GM10266 (cell line): ENCODE data around the gene CCNF.
A peak's percentile ranks its signal among the peaks of the same experiment; 100 is the strongest.

ENCODE experiments used
- DNase-seq: peaks from one replicate; pipeline ENCODE4 v3.0.0; 2012; ENCODE audit errors: extremely low spot score
- TF ChIP-seq, protein P1 (sequence below): IDR thresholded peaks from 2 replicates; pipeline ENCODE4 v1.5.1; 2012; ENCODE audit warnings: mild to moderate bottlenecking, low read depth; ENCODE audit not compliant: control insufficient read depth, insufficient read depth; ENCODE audit errors: missing control alignments

CCNF gene

DNA sequence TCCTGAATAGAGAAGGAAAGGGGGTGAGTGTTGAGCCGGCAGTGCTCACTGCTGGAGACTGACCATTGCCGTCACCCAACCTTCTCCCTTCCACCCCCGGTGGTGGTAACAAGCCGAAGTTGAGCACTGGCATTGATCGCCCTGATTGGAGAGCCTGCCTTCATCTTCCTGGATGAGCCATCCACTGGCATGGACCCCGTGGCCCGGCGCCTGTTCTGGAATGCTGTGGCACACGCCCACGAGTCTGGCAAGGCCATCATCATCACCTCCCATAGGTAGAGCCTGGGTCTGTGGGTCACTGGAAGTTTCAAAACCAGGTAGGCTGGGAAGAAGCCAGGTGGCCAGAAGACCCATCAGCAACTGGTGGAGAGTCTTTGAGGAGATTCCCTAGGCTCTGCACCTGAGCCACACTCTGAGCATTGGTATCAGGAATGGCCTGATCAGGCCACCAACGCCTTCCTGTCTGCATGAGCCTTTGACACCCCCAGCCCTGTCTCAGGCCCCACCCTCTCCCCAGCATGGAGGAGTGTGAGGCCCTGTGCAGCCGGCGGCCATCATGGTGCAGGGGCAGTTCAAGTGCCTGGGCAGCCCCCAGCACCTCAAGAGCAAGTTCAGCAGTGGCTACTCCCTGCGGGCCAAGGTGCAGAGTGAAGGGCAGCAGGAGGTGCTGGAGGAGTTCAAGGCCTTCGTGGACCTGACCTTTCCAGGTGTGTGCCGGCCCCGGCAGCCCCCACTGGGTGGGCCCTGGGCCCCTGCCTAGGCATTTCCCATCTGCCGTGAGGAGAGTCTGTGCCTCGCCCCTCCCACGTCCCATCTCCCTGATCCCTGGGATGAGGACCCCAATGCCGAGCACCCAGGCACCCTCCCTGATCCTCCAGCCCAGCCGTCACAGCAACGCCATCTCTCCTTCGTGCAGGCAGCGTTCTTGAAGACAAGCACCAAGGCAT is 4.9 kb upstream of the CCNF start:
- no peak for DNase-seq
- TF ChIP-seq, protein P1, sequence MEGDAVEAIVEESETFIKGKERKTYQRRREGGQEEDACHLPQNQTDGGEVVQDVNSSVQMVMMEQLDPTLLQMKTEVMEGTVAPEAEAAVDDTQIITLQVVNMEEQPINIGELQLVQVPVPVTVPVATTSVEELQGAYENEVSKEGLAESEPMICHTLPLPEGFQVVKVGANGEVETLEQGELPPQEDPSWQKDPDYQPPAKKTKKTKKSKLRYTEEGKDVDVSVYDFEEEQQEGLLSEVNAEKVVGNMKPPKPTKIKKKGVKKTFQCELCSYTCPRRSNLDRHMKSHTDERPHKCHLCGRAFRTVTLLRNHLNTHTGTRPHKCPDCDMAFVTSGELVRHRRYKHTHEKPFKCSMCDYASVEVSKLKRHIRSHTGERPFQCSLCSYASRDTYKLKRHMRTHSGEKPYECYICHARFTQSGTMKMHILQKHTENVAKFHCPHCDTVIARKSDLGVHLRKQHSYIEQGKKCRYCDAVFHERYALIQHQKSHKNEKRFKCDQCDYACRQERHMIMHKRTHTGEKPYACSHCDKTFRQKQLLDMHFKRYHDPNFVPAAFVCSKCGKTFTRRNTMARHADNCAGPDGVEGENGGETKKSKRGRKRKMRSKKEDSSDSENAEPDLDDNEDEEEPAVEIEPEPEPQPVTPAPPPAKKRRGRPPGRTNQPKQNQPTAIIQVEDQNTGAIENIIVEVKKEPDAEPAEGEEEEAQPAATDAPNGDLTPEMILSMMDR = no peak

DNA sequence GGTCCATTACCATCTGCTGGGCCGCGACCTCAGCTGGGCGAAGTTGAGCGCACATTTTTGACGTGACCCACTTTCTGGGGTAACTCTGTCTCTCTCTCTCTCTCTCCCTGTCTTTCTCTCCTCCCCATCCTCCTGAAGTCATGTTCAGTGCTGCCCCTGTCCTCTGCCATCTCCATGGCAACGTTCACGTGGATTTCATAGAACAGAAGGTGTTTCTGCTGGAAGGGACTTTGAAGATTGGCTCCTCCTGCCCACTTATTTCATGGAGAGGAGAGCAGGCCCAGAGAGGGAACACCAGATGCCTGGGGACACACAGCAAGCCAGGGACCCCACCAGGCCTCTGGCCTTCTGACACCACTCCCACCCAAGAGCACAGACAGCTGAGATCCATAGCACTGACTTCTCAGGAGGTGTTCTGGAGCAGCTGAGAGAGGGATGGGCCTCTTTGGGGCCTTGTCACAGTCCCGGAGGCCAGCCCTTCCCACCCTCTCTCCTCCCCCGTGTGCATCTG is 4.2 kb upstream of the CCNF start:
- DNase-seq = no peak
- TF ChIP-seq, protein P1 = no peak

DNA sequence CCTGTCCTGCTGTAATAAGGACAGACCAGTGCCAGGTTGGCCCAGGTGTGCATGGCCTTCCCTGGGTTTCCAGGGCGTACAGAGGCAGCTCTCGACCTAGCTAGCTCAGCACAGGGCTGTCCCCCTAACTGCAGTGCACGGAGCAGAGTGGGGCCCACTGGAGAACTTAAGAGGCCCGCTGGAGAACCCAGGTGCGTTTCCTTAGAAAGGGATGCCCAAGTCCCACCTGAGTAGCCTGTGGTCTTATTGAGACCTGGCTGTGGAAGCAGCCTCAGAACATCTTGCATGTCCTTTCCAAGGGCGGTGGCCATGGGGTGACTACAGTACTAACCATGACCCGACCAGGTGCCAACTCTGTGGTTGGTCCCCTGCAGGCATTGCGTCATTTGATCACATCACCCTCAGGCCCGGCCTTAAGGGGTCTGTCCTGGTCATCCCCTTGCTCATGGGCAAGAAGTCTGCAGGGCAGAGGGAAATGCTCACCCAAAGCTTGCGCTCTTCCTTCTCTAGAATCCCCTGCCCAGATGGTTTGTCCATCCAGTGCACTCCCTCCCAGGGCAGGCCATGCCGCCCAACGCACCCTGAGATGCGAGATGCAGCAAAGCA is 3.3 kb upstream of the CCNF start:
- no peak for DNase-seq
- TF ChIP-seq, protein P1 = no peak

DNA sequence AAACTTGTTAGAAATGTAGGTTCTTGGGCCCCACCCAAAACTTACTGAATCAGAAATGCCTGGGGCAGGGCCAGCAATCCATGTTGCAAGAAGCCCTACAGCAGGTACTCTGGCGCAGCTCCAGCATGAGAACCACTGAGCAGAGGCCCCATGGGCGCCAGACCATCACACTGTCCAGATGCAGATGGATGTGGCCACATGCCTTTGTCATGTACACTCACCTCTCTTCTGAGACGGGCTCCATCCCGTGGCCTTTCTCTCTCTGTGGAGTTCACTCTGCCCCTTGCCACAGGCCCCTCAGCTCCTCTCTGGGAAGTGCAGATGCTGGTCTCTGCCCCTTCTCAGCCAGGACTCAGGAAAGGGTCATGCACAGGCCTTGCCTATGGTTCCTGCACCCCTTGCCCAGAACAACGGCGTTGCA is 2.3 kb upstream of the CCNF start:
- DNase-seq = no peak
- TF ChIP-seq, protein P1 = no peak

DNA sequence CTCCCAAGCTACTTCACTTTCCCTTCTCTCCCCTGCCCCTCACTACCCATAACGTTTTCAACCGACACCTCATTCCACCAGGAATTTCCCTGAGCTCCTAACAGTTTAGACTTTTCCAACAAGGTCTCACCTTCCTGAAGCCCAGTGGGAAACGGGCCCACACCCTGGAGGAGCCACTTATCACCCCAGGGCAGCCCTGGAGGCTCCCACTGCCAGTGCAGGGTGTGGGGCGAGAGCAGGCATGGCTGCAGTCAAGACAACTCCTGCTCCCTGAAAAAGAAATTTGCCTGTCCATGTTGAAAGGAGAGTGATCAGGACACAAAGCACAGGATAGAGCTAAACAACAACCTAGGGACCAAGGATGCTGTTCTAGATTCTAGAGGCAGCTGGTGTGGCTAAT is 1.7 kb upstream of the CCNF start:
- no peak for DNase-seq
- TF ChIP-seq, protein P1 = no peak

DNA sequence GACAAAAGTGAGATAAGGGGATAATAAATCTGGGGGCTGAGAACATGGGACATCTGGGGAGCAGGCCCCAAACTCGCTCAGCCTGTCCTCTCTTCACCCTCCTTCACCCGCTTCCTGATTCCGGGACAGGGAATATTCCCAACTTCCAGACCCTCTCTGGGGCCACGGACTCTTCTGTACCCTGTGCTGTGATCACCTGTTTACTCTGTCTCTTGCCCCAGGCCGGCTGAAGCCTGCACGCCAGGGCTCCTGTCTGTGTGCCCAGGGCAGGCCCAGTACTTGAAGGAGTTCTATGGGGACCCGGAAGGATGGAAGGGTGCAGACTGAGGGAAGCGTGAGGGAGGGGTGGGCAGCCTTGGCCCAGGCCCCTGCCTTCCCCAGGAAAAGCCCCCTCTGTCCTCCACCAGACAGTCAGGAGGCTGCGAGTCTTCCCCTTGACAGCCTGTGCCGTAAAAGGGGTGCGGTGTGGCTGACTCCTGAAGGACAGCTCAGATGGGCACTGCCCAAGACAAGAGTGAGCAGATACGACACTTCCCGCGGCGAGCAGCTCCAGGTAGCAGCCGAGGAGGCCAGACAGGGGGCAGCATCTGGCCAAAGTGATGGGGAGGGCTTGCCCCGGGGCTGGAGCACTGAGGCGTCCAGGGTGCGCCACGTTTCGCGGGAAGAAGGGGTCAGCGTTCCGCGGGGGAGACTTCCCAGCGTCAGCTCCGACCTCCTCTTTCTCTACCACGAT is 1.0 kb upstream of the CCNF start:
- DNase-seq = peak; percentile 62
- TF ChIP-seq, protein P1 = peak; percentile 56

DNA sequence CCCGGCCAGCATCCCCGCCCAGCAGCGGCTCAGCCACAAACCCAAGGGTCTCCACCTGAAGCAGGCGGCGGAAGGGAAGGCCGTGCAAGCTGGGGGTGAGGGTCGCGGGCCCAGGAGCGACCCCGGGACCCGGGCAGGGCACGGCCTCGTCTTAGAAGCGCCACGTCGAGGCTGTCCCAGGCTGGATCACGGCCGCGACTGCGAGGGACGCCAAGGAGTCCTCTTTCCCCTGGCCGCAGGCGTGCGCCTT is 538 bp upstream of the CCNF start:
- no peak for DNase-seq
- TF ChIP-seq, protein P1 = no peak
